HEK293T (cell line): ENCODE results near the gene KCND2.

ENCODE experiments used
- CTCF ChIA-PET: fragments of 350-600 bp; formaldehyde crosslinking; extraction: SDS; loops from one replicate; lab custom pipeline; 2021; ENCODE audit warnings: antibody characterized with exemption, inconsistent platforms; lab: Yijun Ruan, JAX
- POLR2A ChIA-PET: fragments of 350-600 bp; formaldehyde crosslinking; extraction: SDS; loops from one replicate; lab custom pipeline; 2020; ENCODE audit warnings: antibody characterized with exemption, inconsistent platforms; lab: Yijun Ruan, JAX
- DNase-seq: peaks from one replicate; pipeline ENCODE4 v3.0.0; 2012; ENCODE audit warnings: mixed read lengths; ENCODE audit errors: extremely low spot score
- ARNT ChIP-seq: fragments of 450-650 bp; IDR thresholded peaks from 2 replicates; pipeline ENCODE4 v1.6.1; 2017; ENCODE audit warnings: mild to moderate bottlenecking
- BHLHE40 ChIP-seq: fragments of 450-650 bp; IDR thresholded peaks from 2 replicates; pipeline ENCODE4 v1.6.1; 2016; ENCODE audit warnings: mild to moderate bottlenecking, moderate library complexity, borderline replicate concordance
- CTBP1 ChIP-seq: fragments of 450-650 bp; IDR thresholded peaks from 2 replicates; pipeline ENCODE4 v1.6.1; 2016; ENCODE audit warnings: borderline replicate concordance
- ELF4 ChIP-seq: fragments of 450-650 bp; IDR thresholded peaks from 2 replicates; pipeline ENCODE4 v1.6.1; 2017; ENCODE audit warnings: antibody characterized with exemption
- FOXA1 ChIP-seq: fragments of 450-650 bp; IDR thresholded peaks from 2 replicates; pipeline ENCODE4 v1.6.1; 2016; ENCODE audit warnings: mild to moderate bottlenecking
- FOXK2 ChIP-seq: fragments of 450-650 bp; IDR thresholded peaks from 2 replicates; pipeline ENCODE4 v1.6.1; 2016; ENCODE audit warnings: mild to moderate bottlenecking
- FOXM1 ChIP-seq: fragments of 450-650 bp; IDR thresholded peaks from 2 replicates; pipeline ENCODE4 v1.6.1; 2017; ENCODE audit warnings: mild to moderate bottlenecking, borderline replicate concordance
- HDGF ChIP-seq: fragments of 450-650 bp; IDR thresholded peaks from 2 replicates; pipeline ENCODE4 v1.6.1; 2017; ENCODE audit warnings: antibody characterized with exemption, borderline replicate concordance
- L3MBTL2 ChIP-seq: fragments of 450-650 bp; conservative IDR thresholded peaks from 2 replicates; pipeline ENCODE4 v1.6.1; 2016; ENCODE audit warnings: mild to moderate bottlenecking
- LEF1 ChIP-seq: fragments of 450-650 bp; IDR thresholded peaks from 2 replicates; pipeline ENCODE4 v1.6.1; 2017; ENCODE audit warnings: mild to moderate bottlenecking, borderline replicate concordance
- NFRKB ChIP-seq: fragments of 450-650 bp; IDR thresholded peaks from 2 replicates; pipeline ENCODE4 v1.6.1; 2016; ENCODE audit warnings: mild to moderate bottlenecking, moderate library complexity
- PKNOX1 ChIP-seq: fragments of 450-650 bp; IDR thresholded peaks from 2 replicates; pipeline ENCODE4 v1.6.1; 2016
- SP1 ChIP-seq: fragments of 450-650 bp; IDR thresholded peaks from 2 replicates; pipeline ENCODE4 v1.6.1; 2017
- SUZ12 ChIP-seq: fragments of 450-650 bp; IDR thresholded peaks from 2 replicates; pipeline ENCODE4 v1.6.1; 2016; ENCODE audit warnings: mild to moderate bottlenecking
- TARDBP ChIP-seq: fragments of 450-650 bp; IDR thresholded peaks from 2 replicates; pipeline ENCODE4 v1.6.1; 2016
- ZNF384 ChIP-seq: fragments of 450-650 bp; IDR thresholded peaks from 2 replicates; pipeline ENCODE4 v1.6.1; 2016

The KCND2 gene

GRCh38 chr7:120353171-120353570 lies 80.2 kb downstream of the KCND2 start:
- TF ChIP-seq PKNOX1 = no peak
- no peak for TF ChIP-seq ZNF384
- no peak for TF ChIP-seq HDGF
- no peak for TF ChIP-seq SP1
- no peak for TF ChIP-seq ELF4
- no peak for TF ChIP-seq FOXA1
- TF ChIP-seq LEF1 = no peak
- no peak for TF ChIP-seq NFRKB
- no peak for TF ChIP-seq L3MBTL2
- no peak for TF ChIP-seq CTBP1
- no peak for TF ChIP-seq TARDBP
- ChIA-PET POLR2A (no interaction called here), CTCF (no interaction called here)
- no peak for DNase-seq

- POLR2A ChIA-PET = no interaction called here
- CTCF ChIA-PET = no interaction called here
- no peak for DNase-seq
- no peak for TF ChIP-seq FOXM1
- TF ChIP-seq PKNOX1 = no peak
- TF ChIP-seq SUZ12 = no peak
- TF ChIP-seq ZNF384 = no peak
- no peak for TF ChIP-seq LEF1
- no peak for TF ChIP-seq FOXA1
- TF ChIP-seq ARNT = no peak
- TF ChIP-seq CTBP1 = no peak
- TF ChIP-seq FOXK2 = no peak
- no peak for TF ChIP-seq L3MBTL2
- no peak for TF ChIP-seq SP1
- no peak for TF ChIP-seq ELF4
- no peak for TF ChIP-seq BHLHE40
- no peak for TF ChIP-seq NFRKB
- no peak for TF ChIP-seq HDGF
These were observed 87.9 kb downstream of the KCND2 start for GRCh38 chr7:120360918-120361317.

- ChIA-PET CTCF (no interaction called here), POLR2A (no interaction called here)
- TF ChIP-seq TARDBP = no peak
- no peak for TF ChIP-seq ARNT
- no peak for TF ChIP-seq ZNF384
- TF ChIP-seq SUZ12 = no peak
- no peak for TF ChIP-seq FOXM1
- no peak for TF ChIP-seq ELF4
- DNase-seq = no peak
These were observed 90.4 kb downstream of the KCND2 start for GRCh38 chr7:120363414-120363813.

GRCh38 chr7:120370954-120371353 lies 98.0 kb downstream of the KCND2 start:
- ChIA-PET CTCF (no interaction called here), POLR2A (no interaction called here)
- no peak for TF ChIP-seq HDGF
- TF ChIP-seq SUZ12 = no peak
- TF ChIP-seq TARDBP = no peak
- TF ChIP-seq ZNF384 = no peak
- no peak for TF ChIP-seq BHLHE40
- no peak for TF ChIP-seq FOXK2
- TF ChIP-seq NFRKB = no peak
- no peak for TF ChIP-seq L3MBTL2
- TF ChIP-seq ARNT = no peak
- no peak for TF ChIP-seq FOXA1
- TF ChIP-seq LEF1 = no peak
- no peak for TF ChIP-seq ELF4
- DNase-seq = peak; percentile 4

- CTCF ChIA-PET = no interaction called here
These were observed 100.2 kb downstream of the KCND2 start for GRCh38 chr7:120373174-120373573.

GRCh38 chr7:120394595-120394994 lies 121.6 kb downstream of the KCND2 start:
- no peak for DNase-seq
- TF ChIP-seq ZNF384 = no peak
- TF ChIP-seq CTBP1 = no peak
- no peak for TF ChIP-seq FOXM1
- no peak for TF ChIP-seq SP1
- no peak for TF ChIP-seq LEF1
- TF ChIP-seq L3MBTL2 = no peak
- TF ChIP-seq FOXK2 = no peak
- TF ChIP-seq TARDBP = no peak
- no peak for TF ChIP-seq ARNT
- TF ChIP-seq HDGF = no peak
- TF ChIP-seq BHLHE40 = no peak
- no peak for TF ChIP-seq FOXA1
- no peak for TF ChIP-seq ELF4
- no peak for TF ChIP-seq SUZ12
- no peak for TF ChIP-seq NFRKB
- TF ChIP-seq PKNOX1 = no peak
- CTCF ChIA-PET = no interaction called here
- POLR2A ChIA-PET = no interaction called here

More at GRCh38 chr7:120373174-120373573, 100.2 kb downstream of the KCND2 start:
- POLR2A ChIA-PET = no interaction called here
- no peak for TF ChIP-seq FOXM1
- no peak for DNase-seq

- TF ChIP-seq CTBP1 (no peak), HDGF (no peak), ARNT (no peak), PKNOX1 (no peak), ZNF384 (no peak), SP1 (no peak), LEF1 (no peak), L3MBTL2 (no peak), BHLHE40 (no peak), TARDBP (no peak), FOXM1 (no peak), FOXA1 (no peak), FOXK2 (no peak), SUZ12 (no peak), ELF4 (no peak), NFRKB (no peak)
- no peak for DNase-seq
- ChIA-PET POLR2A (no interaction called here), CTCF (no interaction called here)
These were observed 122.6 kb downstream of the KCND2 start for GRCh38 chr7:120395526-120396019.
